Subcutaneous abdominal adipose tissue (tissue), 5 donors: ENCODE measurements around the gene ACTN3.

Source experiments
- H3K27ac ChIP-seq: one replicate; pipeline ENCODE4 v1.7.0; 2013; ENCODE audit warnings: low read depth, mild to moderate bottlenecking, inconsistent platforms, low read length, moderate library complexity
- H3K27me3 ChIP-seq, 5 donors: one replicate each; pipeline ENCODE4 v1.7.0; 2013; ENCODE audit warnings: low read length in 5 of 5, inconsistent platforms in 1 of 5; ENCODE audit not compliant: control insufficient read depth in 5 of 5, insufficient read depth in 4 of 5
- H3K36me3 ChIP-seq, 5 donors: one replicate each; pipeline ENCODE4 v1.7.0; 2013; ENCODE audit warnings: low read length in 5 of 5; ENCODE audit not compliant: control insufficient read depth in 5 of 5, insufficient read depth in 5 of 5
- H3K4me1 ChIP-seq, 5 donors: one replicate each; pipeline ENCODE4 v1.7.0; 2013; ENCODE audit warnings: low read length in 5 of 5, mild to moderate bottlenecking in 3 of 5, moderate library complexity in 1 of 5; ENCODE audit not compliant: control insufficient read depth in 5 of 5, insufficient read depth in 5 of 5
- H3K4me3 ChIP-seq, 5 donors: one replicate each; pipeline ENCODE4 v1.7.0; 2013; ENCODE audit warnings: low read length in 5 of 5, low read depth in 1 of 5
- H3K9ac ChIP-seq, 5 donors: one replicate each; pipeline ENCODE4 v1.7.0; 2013; ENCODE audit warnings: low read length in 5 of 5, mild to moderate bottlenecking in 4 of 5, moderate library complexity in 3 of 5
- H3K9me3 ChIP-seq, 5 donors: one replicate each; pipeline ENCODE4 v1.7.0; 2013; ENCODE audit warnings: low read length in 5 of 5; ENCODE audit not compliant: control insufficient read depth in 5 of 5
- donor health status: healthy.
- donor health status: healthy.
- donor health status: healthy.
- donor health status: healthy.
- donor health status: healthy.

ACTN3 gene

DNA sequence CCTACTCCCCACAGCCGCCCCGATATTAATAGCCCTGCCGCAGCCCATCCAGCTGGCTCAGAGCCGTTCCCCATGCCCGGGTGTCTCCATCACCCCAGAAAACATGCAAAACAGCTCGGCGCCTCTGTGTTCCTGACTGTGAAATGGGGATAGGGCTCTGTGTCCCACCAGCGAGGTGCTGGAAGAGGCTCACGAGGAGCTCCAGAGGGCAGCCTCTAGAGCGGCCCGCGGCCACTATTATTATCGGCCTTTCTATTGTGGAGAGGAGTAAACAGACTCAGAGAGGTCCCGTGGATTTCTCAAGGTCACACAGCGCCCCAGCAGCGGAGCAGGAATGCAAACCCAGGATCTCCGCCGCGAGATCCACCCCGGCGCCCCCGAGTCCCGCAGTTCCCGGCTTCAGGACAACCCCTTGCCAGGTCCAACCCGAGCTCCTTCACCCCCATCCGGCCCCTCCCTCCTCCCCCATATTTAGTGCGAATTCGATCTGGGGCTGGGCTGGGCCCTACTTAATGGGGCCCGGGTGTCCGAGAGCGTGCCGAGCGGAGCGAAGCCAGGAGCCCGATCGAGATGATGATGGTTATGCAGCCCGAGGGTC, at the start of gene ACTN3:
ACTN3 (plus strand) TSS at position 536 of the 598 bp plus-strand sequence; CDS start at position 571, 35 bp downstream.
- H3K4me3 ChIP-seq = peak within 1 kb of the TSS; percentile 70 to 90 (median 78)
- H3K9ac ChIP-seq = peak within 1 kb of the TSS in 4 of 5 donors; percentile 83 to 87 (median 84)
- peaks cover 0 to 23% (median 20%) of the 10 kb centered on the region in 5 donors for H3K36me3 ChIP-seq
- H3K4me1 ChIP-seq = peaks cover 0 to 39% (median 33%) of the 10 kb centered on the region in 5 donors
- H3K27ac ChIP-seq = peak within 1 kb of the TSS; percentile 60
- no peaks in the 10 kb centered on the region for H3K27me3 ChIP-seq
- H3K9me3 ChIP-seq = no peaks in the 10 kb centered on the region

DNA sequence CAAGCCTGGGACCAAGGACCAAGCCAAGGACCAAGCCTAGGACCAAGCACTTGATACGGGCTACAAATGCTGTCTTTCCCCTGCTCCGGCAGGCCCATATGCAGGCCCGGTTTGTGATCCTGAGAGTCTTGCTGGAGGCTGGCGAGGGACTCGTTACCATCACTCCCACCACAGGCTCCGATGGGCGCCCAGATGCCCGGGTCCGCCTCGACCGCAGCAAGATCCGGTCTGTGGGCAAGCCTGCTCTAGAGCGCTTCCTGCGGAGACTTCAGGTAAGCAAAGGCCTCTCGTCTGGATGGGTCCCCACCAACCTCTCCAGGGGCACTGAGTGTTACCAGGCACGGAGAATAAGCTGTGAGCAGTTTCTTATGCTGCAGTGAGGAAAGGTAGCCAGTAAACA, 49.5 kb upstream of the ACTN3 start:
- H3K27me3 ChIP-seq = no peaks in the 10 kb centered on the region
- no peak overlapping the region for H3K27ac ChIP-seq
- no peak overlapping the region for H3K9ac ChIP-seq
- H3K4me1 ChIP-seq = no peaks in the 10 kb centered on the region
- no peaks in the 10 kb centered on the region for H3K9me3 ChIP-seq
- H3K36me3 ChIP-seq = peaks cover 0 to 69% (median 39%) of the 10 kb centered on the region in 5 donors
- H3K4me3 ChIP-seq = no peak overlapping the region

DNA sequence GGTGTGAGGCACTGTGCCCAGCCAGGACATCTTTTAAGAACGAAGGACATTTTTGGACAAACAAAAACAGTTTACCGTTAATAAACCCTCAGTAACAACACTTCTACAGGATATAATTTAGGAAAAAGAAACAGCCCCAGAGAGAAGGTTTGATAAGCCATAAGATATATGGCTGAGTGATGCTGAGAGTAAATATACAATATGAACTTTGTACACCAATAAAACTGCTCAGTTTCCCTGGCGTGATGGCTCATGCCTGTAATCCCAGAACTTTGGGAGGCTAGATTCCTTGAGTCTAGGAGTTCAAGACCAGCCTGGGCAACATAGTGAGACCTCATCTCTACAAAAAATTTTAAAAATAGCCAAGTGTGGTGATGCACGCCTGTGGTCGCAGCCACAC, 48.2 kb upstream of the ACTN3 start:
- no peak overlapping the region for H3K9ac ChIP-seq
- no peaks in the 10 kb centered on the region for H3K4me1 ChIP-seq
- H3K4me3 ChIP-seq = no peak overlapping the region
- no peaks in the 10 kb centered on the region for H3K9me3 ChIP-seq
- H3K27me3 ChIP-seq = no peaks in the 10 kb centered on the region
- H3K36me3 ChIP-seq = peaks cover 0 to 56% (median 27%) of the 10 kb centered on the region in 5 donors
- no peak overlapping the region for H3K27ac ChIP-seq

DNA sequence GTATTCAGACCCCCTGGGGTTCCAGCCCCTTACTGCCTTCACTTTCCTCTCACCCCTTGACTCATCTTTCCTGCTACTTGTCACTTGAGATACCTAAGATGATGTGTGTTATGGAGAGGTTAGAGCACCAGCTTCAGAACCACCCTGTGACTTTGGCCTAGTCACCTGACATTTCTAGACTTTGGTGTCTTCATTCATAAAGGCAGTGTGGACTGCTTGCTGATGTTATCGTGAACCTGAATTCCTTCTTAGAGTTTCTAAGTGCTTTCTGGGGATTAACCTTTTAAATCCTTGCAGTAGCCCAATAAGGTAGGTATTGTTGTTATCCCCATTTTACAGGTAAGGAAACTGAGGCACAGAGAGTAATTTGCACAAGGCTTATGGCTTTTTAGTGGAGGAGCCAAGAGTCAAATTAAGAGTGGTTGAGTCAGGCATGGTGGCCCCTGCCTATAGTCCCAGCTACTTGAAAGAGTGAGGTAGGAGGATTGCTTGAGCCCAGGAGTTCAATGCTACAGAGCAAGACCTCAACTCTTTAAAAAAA, 41.4 kb upstream of the ACTN3 start:
- Histone ChIP-seq H3K4me3 (no peak overlapping the region), H3K4me1 (peaks cover 0 to 4% (median 3%) of the 10 kb centered on the region in 5 donors), H3K36me3 (peaks cover 3 to 25% (median 17%) of the 10 kb centered on the region in 5 donors), H3K27me3 (no peaks in the 10 kb centered on the region), H3K27ac (no peak overlapping the region), H3K9me3 (no peaks in the 10 kb centered on the region), H3K9ac (no peak overlapping the region)

DNA sequence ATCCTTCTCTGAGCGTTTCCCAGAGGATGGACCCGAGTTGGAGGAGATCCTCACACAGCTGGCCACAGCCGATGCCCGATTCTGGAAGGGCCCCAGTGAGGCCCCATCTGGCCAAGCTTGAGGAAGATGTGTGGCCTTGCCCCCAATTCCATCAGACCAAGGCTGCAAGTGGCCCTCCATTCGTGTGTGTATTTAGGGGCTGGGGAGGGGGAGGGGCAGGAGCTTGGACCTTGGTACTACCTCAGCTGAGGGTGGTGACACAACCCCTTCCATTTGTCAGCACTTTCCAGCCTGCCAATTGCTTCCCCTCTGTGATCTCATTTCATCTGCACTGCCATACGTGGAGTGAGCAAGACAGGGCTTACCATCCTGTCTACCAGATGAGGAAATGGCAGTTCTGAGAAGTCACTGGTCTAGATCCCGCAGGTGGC, 37.6 kb upstream of the ACTN3 start:
- Histone ChIP-seq H3K27me3 (no peaks in the 10 kb centered on the region), H3K9me3 (no peaks in the 10 kb centered on the region), H3K4me3 (no peak overlapping the region), H3K4me1 (peaks cover 3 to 15% (median 14%) of the 10 kb centered on the region in 5 donors), H3K36me3 (peaks cover 3 to 25% (median 18%) of the 10 kb centered on the region in 5 donors), H3K9ac (no peak overlapping the region), H3K27ac (no peak overlapping the region)

DNA sequence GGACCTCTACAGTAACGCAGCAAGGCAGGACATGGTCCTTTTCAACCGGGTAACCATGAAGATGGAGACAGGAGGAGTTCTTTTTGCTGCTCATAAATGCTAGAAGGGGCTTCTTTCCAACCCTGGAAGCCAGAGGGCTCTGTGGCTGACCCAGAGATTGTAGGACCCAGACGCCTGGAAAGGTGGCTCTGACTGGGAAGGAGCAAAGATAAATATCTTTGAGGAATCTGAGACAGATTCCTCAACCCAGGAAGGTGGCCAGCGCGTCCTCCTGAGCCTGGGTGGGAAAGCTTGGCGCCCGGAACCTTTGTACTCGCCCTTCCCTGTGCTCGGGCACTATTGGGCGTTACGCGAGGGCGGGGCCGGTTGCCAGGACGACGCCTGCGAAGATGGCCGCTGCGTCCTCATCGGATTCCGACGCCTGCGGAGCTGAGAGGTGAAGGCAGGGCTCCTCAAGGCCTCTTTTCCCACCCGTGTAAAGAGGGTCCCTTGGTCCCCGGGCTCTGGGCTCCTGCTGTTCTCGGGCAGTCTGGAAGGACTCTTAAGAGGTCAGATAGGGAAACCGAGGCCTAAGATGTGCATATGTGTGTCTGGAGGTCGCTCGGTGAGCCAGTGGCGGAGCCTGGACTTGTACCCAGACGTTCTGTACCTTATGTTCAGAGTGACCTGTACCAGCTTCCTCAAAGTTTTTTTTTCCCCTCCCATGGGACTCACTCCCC, 36.3 kb upstream of the ACTN3 start, which contains the start of gene BBS1:
BBS1 (plus strand) TSS at position 365 of the 719 bp plus-strand sequence; CDS start at position 390, 25 bp downstream.
- peak within 1 kb of the TSS; percentile 70 to 88 (median 78) for H3K9ac ChIP-seq
- no peaks in the 10 kb centered on the region for H3K9me3 ChIP-seq
- no peaks in the 10 kb centered on the region for H3K27me3 ChIP-seq
- peak within 1 kb of the TSS; percentile 37 for H3K27ac ChIP-seq
- H3K4me3 ChIP-seq = peak within 1 kb of the TSS; percentile 90 to 99 (median 97)
- H3K36me3 ChIP-seq = peaks cover 1 to 25% (median 12%) of the 10 kb centered on the region in 5 donors
- peaks cover 3 to 15% (median 14%) of the 10 kb centered on the region in 5 donors for H3K4me1 ChIP-seq

DNA sequence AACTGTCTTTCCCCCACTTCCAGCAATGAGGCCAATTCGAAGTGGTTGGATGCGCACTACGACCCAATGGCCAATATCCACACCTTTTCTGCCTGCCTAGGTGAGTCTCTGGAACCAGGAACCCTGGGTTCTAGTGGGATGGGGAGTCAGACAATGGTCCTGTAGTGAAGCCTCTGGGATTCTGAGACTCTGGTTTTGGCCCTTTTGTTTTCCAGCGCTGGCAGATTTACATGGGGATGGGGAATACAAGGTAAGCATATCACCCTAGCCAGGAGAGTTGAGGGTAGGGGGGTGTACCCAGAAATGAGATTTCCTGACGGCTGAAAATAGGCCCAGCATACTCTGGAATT, 35.7 kb upstream of the ACTN3 start:
- H3K4me3 ChIP-seq = peak overlapping the region; percentile 90 to 99 (median 97)
- no peaks in the 10 kb centered on the region for H3K9me3 ChIP-seq
- H3K4me1 ChIP-seq = peaks cover 3 to 15% (median 14%) of the 10 kb centered on the region in 5 donors
- peak overlapping the region; percentile 37 for H3K27ac ChIP-seq
- peak overlapping the region; percentile 70 to 88 (median 78) for H3K9ac ChIP-seq
- H3K36me3 ChIP-seq = peaks cover 0 to 28% (median 15%) of the 10 kb centered on the region in 5 donors
- no peaks in the 10 kb centered on the region for H3K27me3 ChIP-seq

DNA sequence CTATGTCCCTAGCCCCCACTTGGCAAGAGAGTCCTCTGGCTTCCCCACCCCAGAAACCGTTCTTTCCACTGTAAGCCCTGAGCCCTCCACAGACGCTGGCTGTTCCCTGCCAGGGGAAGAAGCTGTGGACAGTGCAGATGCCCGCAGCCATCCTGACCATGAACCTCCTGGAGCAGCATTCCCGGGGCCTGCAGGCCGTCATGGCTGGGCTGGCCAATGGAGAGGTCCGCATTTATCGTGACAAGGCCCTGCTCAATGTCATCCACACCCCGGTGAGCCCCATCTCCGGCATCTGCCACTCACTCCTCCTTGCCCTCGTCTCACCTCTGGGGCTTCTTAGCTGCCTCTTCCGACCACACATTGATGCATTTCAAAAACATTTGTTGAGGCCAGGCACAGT, 23.1 kb upstream of the ACTN3 start:
- Histone ChIP-seq H3K4me3 (no peak overlapping the region), H3K9ac (no peak overlapping the region), H3K36me3 (peaks cover 7 to 71% (median 49%) of the 10 kb centered on the region in 5 donors), H3K9me3 (no peaks in the 10 kb centered on the region), H3K27me3 (no peaks in the 10 kb centered on the region), H3K4me1 (no peaks in the 10 kb centered on the region), H3K27ac (no peak overlapping the region)

DNA sequence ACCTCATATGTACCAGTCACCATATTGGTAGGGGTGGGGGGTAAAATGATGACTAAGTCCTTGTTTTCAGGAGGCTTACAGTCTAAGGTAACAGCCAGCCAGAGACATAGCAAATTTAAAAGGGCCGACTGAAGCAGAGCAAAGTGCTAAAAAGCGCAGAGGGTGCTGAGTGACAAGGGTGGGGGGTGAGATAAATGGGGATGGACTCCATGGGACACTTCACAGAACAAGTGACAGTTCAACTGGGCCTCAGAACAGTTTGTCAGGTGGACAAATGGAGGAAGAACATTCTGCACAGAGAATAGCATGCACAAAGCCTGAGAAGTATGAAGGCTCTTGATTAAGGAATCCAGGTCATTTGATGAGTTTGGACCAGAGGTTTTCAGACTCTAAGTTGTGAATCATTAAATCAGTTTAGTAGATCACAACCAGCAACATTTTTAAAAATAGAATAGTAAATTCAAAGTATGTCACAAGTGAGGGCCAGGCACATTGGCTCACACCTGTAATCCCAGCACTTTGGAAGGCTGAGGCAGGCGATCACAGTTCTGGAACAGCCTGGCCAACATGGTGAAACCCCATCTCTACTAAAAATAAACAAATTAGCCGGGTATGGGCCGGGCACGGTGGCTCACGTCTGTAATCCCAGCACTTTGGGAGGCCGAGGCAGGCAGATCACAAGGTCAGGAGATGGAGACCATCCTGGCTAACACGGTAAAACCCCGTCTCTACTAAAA, 22.2 kb upstream of the ACTN3 start:
- Histone ChIP-seq H3K27me3 (no peaks in the 10 kb centered on the region), H3K27ac (no peak overlapping the region), H3K9me3 (no peaks in the 10 kb centered on the region), H3K4me3 (no peak overlapping the region), H3K36me3 (peaks cover 7 to 68% (median 48%) of the 10 kb centered on the region in 5 donors), H3K4me1 (no peaks in the 10 kb centered on the region), H3K9ac (no peak overlapping the region)
